ENCODE data around the gene CDYL.

CDYL gene

GRCh38 chr6:4983322-4983721, 207.1 kb downstream of the CDYL start:
- H3K4me3 ChIP-seq (ENCODE audit: low read depth, low read length) = no peak overlapping the region
- no peak for DNase-seq (ENCODE audit: low read depth)
- no peak for TF ChIP-seq CTCF (conservative IDR thresholded peaks at IDR 0.05; ENCODE audit: low read depth, low read length)

- H3K4me3 ChIP-seq (ENCODE audit: low read depth, low read length) = no peak overlapping the region
- no peak for DNase-seq (ENCODE audit: low read depth)
- TF ChIP-seq CTCF (conservative IDR thresholded peaks at IDR 0.05; ENCODE audit: low read depth, low read length) = no peak
Observed at GRCh38 chr6:4986999-4987398, 210.8 kb downstream of the CDYL start.

GRCh38 chr6:4987432-4987831, 211.2 kb downstream of the CDYL start:
- no peak for TF ChIP-seq CTCF (conservative IDR thresholded peaks at IDR 0.05; ENCODE audit: low read depth, low read length)
- DNase-seq (ENCODE audit: low read depth) = no peak

GRCh38 chr6:4994741-4995140, 218.5 kb downstream of the CDYL start:
- DNase-seq (ENCODE audit: low read depth) = no peak
- H3K4me3 ChIP-seq (ENCODE audit: low read depth, low read length) = no peak overlapping the region
- no peak for TF ChIP-seq CTCF (conservative IDR thresholded peaks at IDR 0.05; ENCODE audit: low read depth, low read length)

More at GRCh38 chr6:4987432-4987831, 211.2 kb downstream of the CDYL start:
- H3K4me3 ChIP-seq (ENCODE audit: low read depth, low read length) = no peak overlapping the region

DNA sequence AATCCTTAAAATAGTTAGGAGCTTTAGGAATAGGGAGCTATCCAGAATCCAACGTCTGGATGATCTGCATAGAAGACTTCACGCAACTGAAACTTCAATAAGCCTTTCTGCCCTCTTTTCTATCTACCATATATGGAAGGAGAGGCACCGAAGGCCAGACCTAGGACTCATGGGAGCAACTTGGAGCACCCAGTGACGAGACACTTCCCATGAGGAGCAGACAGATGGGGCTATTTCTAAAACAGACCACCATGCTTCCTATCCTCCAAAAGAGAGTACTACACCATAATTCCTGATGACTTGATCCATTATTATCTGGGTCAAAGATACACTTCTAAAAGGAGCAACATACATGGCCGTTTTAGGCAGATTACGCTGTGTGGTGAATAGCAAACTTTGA, 221.7 kb downstream of the CDYL start:
- DNase-seq (ENCODE audit: low read depth) = no peak
- TF ChIP-seq CTCF (conservative IDR thresholded peaks at IDR 0.05; ENCODE audit: low read depth, low read length) = no peak
- no peak overlapping the region for H3K4me3 ChIP-seq (ENCODE audit: low read depth, low read length)

DNA sequence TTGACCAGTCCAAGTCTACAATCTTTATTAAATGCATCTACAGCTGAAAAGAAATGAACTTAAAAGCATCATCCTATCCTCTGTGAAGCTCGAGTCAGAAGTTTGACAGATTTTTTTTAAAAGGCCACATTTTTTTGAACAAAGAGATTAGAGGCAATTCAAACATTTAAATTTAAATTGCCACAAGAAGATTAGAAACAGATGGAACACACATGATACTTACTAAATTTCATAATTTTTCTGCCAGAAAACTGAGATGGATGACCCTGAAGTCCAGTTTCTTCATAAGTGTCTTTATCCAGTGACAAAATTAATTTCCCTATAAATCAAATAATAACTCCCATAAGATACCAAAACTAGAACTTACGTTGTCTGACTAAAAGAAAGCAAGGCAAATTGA, 223.4 kb downstream of the CDYL start:
- H3K4me3 ChIP-seq (ENCODE audit: low read depth, low read length) = no peak overlapping the region
- DNase-seq (ENCODE audit: low read depth) = no peak
- TF ChIP-seq CTCF (conservative IDR thresholded peaks at IDR 0.05; ENCODE audit: low read depth, low read length) = no peak

GRCh38 chr6:5003604-5004372, 227.6 kb downstream of the CDYL start, which contains the start of gene RPP40:
Gene RPP40, minus strand, starts transcription at chr6:5004037. Its CDS starts 35 bp downstream, at chr6:5004002.
- TF ChIP-seq CTCF (conservative IDR thresholded peaks at IDR 0.05; ENCODE audit: low read depth, low read length) = peak; percentile 77
- peak within 1 kb of the TSS; percentile 83 for H3K4me3 ChIP-seq (ENCODE audit: low read depth, low read length)
- DNase-seq (ENCODE audit: low read depth) = peak; percentile 98
